Ovary (tissue), 9 donors: ENCODE data around the gene HTR3B. TPM values are rescaled to one million over a fixed set of nuclear protein-coding genes. Genes with fewer than 3 reads are reported as not detected.
"Not testable (repeated sequence)": the region's sequence is repeated elsewhere in the genome, so short reads cannot be mapped to it uniquely, and the experiment has no call there.

ENCODE experiments used
- DNase-seq, 5 donors: peaks; one replicate each; pipeline ENCODE4 v3.0.0-alpha.2; 2019 to 2020
- H3K27ac ChIP-seq, 2 donors: fragments of 200-600 bp; one replicate each; pipeline versions ENCODE4 v1.5.1 to v1.8.0; 2019 to 2022
- H3K27me3 ChIP-seq: fragments of 200-600 bp; one replicate; pipeline ENCODE4 v1.8.0; 2022
- H3K36me3 ChIP-seq: fragments of 200-600 bp; sonication (generic); one replicate; pipeline ENCODE4 v1.5.1; 2019
- H3K4me1 ChIP-seq: one replicate; pipeline ENCODE4 v1.8.1; 2013; ENCODE audit warnings: mild to moderate bottlenecking, moderate library complexity; ENCODE audit not compliant: insufficient read depth
- H3K4me3 ChIP-seq: fragments of 200-600 bp; sonication (generic); one replicate; pipeline ENCODE4 v1.5.1; 2017
- H3K9me3 ChIP-seq, 2 donors: fragments of 200-600 bp in 1 of 2; sonication (generic) in 1 of 2; one replicate each; pipeline versions ENCODE4 v1.5.1 to v1.8.1; 2013 to 2019; ENCODE audit warnings: mild to moderate bottlenecking in 1 of 2, moderate library complexity in 1 of 2
- EP300 ChIP-seq: sonication (generic); formaldehyde crosslinking; IDR thresholded peaks from one replicate; pipeline ENCODE4 v1.6.1; 2017; ENCODE audit warnings: antibody characterized with exemption
- POLR2A ChIP-seq: fragments of 450-650 bp; IDR thresholded peaks from one replicate; pipeline ENCODE4 v1.6.1; 2017; ENCODE audit warnings: antibody characterized with exemption, mild to moderate bottlenecking, moderate library complexity
- WGBS, 3 donors: extraction: QIAGEN DNeasy Blood & Tissue Kit in 1 of 3; methylation state at CpG; one replicate each; pipeline versions ENCODE4 v1.1.5 to v1.1.7; 2013 to 2017; 5-methylcytosine and 5-hydroxymethylcytosine counted together
- intact Hi-C, 4 donors: fragments of 100-400 bp; cut with DNase I; formaldehyde crosslinking; loops; one replicate each; pipeline versions ENCODE4 v1.11.0 to v1.15.1; 2022 to 2023
- polyA plus RNA-seq, 2 donors: library from polyadenylated mRNA; stranded (reverse); fragments of 200-250 nt in 1 of 2; fragments of 350-450 nt in 1 of 2; fragmentation: Illumina TruSeq in 1 of 2; extraction: RNeasy Lipid Tissue Mini Kit (QIAGEN cat#74804) in 1 of 2; gene quantifications; one replicate each; pipeline ENCODE4 v1.2.3, GENCODE V29; 2013 to 2014
- total RNA-seq, 7 donors: library from RNA; depleted of rRNA in 2 of 7; stranded (reverse); fragments of >200 nt in 2 of 7; fragmentation: NEBNext Ultra II Directional in 3 of 7; extraction: Animal tissue kit (Norgen Biotek cat#: 25700) in 3 of 7; gene quantifications; one replicate each; pipeline versions ENCODE4 v1.1.0 to v1.2.4, GENCODE V29; 2016 to 2023
- TF ChIP-seq, protein P1 (sequence below), 3 donors: fragments of 450-650 bp in 2 of 3; fragments of 200-600 bp in 1 of 3; IDR thresholded peaks; one replicate each; pipeline versions ENCODE4 v1.5.1 to v1.8.0; 2016 to 2022; ENCODE audit warnings: antibody characterized with exemption in 3 of 3, mild to moderate bottlenecking in 1 of 3
- donor health status: DM: no; HTN: no; CAD: no; lungs with moderate emphysema.
- donor health status: DM: no; HTN: no; CAD: no.
- donor health status: Bipolar disorder and iron deficiency.
- donor health status: DM: yes; HTN: yes; CAD: no.
- donor health status: DM: no; HTN: no; CAD: no.
- donor health status: DM: yes; HTN: yes; CAD: no.

The HTR3B gene
- total and polyA plus RNA-seq, 9 donors = not detected

DNA sequence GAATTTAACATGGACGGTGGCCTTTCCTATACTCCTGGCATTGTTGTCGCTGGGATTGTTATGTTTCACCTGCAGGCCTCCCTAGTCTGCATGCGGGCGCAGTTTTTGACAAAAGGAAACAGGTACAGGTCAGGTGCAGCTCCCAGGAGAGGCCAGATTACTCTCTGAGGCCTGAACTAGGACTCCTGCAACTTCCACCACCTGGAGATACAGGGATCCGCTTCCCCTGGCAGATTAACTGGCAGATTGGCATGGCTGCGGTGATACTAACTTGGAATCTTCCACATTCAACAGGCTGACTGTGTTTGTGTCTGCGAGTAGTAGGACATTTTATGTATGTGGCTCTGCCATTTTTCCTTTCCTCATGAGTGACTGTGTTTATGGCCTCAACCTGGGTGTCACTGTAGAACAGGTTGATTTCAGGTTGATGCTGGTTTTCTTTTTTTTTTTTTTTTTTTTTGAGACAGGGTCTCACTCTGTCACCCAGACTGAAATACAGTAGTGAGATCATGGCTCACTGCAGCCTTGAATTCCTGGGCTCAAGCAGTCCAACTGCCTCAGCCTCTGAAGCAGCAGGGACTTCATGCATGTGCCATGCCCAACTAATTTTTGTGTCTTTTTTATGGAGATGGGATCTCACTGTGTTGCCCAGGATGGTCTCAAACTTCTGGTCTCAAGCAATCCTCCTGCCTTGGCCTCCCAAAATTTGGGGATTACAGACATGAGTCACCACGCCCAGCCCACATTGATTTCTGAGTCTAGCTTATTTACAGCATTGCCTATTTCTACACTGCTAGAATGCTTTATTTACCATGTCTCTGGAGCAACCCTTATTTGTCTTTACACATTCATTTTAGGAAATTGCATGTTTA, 27.6 kb upstream of the HTR3B start:
- H3K4me1 ChIP-seq = peaks cover 4% of the 10 kb centered on the region
- H3K36me3 ChIP-seq = no peaks in the 10 kb centered on the region
- no peaks in the 10 kb centered on the region for H3K27me3 ChIP-seq
- DNase-seq = no peak
- H3K27ac ChIP-seq = no peak overlapping the region
- H3K4me3 ChIP-seq = no peak overlapping the region
- intact Hi-C loops = no loop called here
- WGBS, 3 donors = 95 to 98% (median 97%) methylated on average over 8 of the region's 8 CpGs
- H3K9me3 ChIP-seq = no peaks in the 10 kb centered on the region
- TF ChIP-seq, protein P1, sequence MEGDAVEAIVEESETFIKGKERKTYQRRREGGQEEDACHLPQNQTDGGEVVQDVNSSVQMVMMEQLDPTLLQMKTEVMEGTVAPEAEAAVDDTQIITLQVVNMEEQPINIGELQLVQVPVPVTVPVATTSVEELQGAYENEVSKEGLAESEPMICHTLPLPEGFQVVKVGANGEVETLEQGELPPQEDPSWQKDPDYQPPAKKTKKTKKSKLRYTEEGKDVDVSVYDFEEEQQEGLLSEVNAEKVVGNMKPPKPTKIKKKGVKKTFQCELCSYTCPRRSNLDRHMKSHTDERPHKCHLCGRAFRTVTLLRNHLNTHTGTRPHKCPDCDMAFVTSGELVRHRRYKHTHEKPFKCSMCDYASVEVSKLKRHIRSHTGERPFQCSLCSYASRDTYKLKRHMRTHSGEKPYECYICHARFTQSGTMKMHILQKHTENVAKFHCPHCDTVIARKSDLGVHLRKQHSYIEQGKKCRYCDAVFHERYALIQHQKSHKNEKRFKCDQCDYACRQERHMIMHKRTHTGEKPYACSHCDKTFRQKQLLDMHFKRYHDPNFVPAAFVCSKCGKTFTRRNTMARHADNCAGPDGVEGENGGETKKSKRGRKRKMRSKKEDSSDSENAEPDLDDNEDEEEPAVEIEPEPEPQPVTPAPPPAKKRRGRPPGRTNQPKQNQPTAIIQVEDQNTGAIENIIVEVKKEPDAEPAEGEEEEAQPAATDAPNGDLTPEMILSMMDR (IDR thresholded peaks at IDR 0.05) = no peak
- no peak for TF ChIP-seq POLR2A
- TF ChIP-seq EP300 = no peak

DNA sequence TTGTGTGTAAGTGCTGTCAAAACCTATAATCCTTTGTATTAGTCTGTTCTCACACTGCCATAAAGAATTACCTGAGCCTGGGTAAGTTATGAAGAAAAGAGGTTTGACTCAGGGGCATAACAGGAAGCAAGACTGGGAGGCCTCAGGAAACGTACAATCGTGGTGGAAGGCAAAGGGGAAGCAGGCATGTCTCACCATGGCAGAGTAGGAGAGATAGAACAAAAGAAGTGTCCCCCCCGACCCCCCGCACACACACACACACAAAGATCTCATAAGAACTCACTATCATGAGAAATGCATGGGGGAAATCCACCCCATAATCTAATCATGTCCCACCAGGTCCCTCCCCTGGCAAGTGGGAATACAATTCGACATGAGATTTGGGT, 26.9 kb upstream of the HTR3B start:
- 76 to 80% (median 78%) methylated on average over 5 of the region's 5 CpGs for WGBS, 3 donors
- H3K36me3 ChIP-seq = no peaks in the 10 kb centered on the region
- peaks cover 4% of the 10 kb centered on the region for H3K4me1 ChIP-seq
- TF ChIP-seq, protein P1 (IDR thresholded peaks at IDR 0.05) = no peak
- no peak for TF ChIP-seq POLR2A
- no peak for TF ChIP-seq EP300
- H3K9me3 ChIP-seq = no peaks in the 10 kb centered on the region
- H3K27me3 ChIP-seq = no peaks in the 10 kb centered on the region
- H3K4me3 ChIP-seq = no peak overlapping the region
- intact Hi-C loops = no loop called here
- H3K27ac ChIP-seq = no peak overlapping the region
- DNase-seq = no peak

DNA sequence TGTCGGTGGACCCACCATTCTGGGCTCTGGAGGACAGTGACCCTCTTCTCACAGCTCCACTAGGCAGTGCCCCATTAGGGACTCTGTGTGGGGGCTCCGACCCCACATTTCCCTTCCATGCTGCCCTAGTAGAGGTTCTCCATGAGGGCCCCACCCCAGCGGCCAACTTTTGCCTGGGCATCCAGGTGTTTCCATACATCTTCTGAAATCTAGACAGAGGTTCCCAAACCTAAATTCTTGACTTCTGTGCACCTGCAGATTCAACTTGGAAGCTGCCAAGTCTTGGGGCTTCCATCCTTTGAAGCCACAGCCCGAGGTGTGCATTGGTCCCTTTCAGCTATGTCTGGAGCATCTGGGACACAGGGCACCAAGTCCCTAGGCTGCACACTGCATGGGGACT, 25.1 kb upstream of the HTR3B start:
- H3K4me1 ChIP-seq, H3K27ac ChIP-seq, DNase-seq, H3K4me3 ChIP-seq, intact Hi-C loops, H3K9me3 ChIP-seq, H3K36me3 ChIP-seq, H3K27me3 ChIP-seq: not testable (repeated sequence)
- WGBS, 3 donors = 82 to 94% (median 89%) methylated on average over 3 to 4 of the region's 4 CpGs

DNA sequence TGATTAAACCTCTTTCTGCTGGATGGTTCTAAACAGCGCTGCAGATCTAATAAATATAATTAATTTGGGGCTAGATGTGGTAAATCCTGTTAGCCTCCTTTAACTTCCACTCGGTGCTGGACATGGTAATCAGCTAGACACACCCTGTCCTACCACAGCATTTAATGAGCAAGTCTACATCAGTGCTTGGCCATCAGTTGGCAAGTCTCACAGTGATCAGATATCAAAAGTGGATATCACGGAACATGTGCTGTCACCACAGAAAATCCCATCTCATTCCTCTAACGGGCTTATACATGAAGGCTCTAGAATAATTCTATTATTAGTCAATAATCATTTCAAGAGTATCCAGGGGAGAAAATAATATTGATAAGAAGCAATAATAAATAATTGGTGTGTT, 23.6 kb upstream of the HTR3B start:
- no peak for DNase-seq
- no peaks in the 10 kb centered on the region for H3K36me3 ChIP-seq
- 82 to 86% (median 83%) methylated on average over 4 of the region's 4 CpGs for WGBS, 3 donors
- H3K27ac ChIP-seq = no peak overlapping the region
- TF ChIP-seq, protein P1 (IDR thresholded peaks at IDR 0.05) = no peak
- TF ChIP-seq EP300 (no peak), POLR2A (no peak)
- intact Hi-C loops = no loop called here
- no peak overlapping the region for H3K4me3 ChIP-seq
- no peaks in the 10 kb centered on the region for H3K27me3 ChIP-seq
- no peaks in the 10 kb centered on the region for H3K4me1 ChIP-seq
- H3K9me3 ChIP-seq = no peaks in the 10 kb centered on the region

DNA sequence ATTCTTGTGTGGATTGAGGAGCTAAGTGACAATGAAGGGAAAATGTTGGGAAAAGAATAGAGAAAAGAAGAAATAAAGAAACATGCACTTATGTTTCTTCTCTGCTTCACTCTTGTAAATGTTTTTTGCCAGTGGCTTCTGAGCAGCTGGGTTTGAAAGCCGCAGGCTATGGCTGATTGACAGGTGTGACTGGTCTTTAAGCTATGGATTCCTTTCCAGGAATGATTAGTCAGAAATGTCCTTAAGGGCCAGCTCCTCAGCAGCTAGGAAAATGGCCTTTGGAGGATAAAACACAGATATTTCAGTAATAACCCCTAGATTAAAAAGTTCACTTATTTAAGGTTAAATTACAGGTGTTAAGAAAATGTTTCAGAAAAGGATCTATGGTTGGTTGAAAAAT, 22.7 kb upstream of the HTR3B start:
- 86 to 92% (median 92%) methylated on average over 1 of the region's 1 CpG for WGBS, 3 donors
- no peak overlapping the region for H3K4me3 ChIP-seq
- no peak for DNase-seq
- no peak overlapping the region for H3K27ac ChIP-seq
- H3K4me1 ChIP-seq = no peaks in the 10 kb centered on the region
- no peaks in the 10 kb centered on the region for H3K36me3 ChIP-seq
- no peaks in the 10 kb centered on the region for H3K27me3 ChIP-seq
- H3K9me3 ChIP-seq = no peaks in the 10 kb centered on the region
- TF ChIP-seq EP300 = no peak
- TF ChIP-seq, protein P1 (IDR thresholded peaks at IDR 0.05) = no peak
- TF ChIP-seq POLR2A = no peak
- intact Hi-C loops = no loop called here
